Endothelial cell of umbilical vein (primary cell): Measurements from ENCODE around the gene WAC. TPM values are rescaled to one million over a fixed set of nuclear protein-coding genes. Genes with fewer than 3 reads are reported as not detected.

ENCODE experiments used
- BruUV-seq: library from RNA; stranded (reverse); fragments of 400-500 nt; replicated peaks from 2 replicates; lab custom pipeline; 2021; lab: Mats Ljungman, UMichigan
- CTCF ChIA-PET: fragments of 300-600, 350-600 bp; sonication (Branson Sonifier 250); formaldehyde crosslinking; loops from one replicate; lab custom pipeline; 2021; ENCODE audit warnings: antibody characterized with exemption, inconsistent platforms; lab: Charles Lee
- POLR2A ChIA-PET: fragments of 300-600, 350-600 bp; sonication (Branson Sonifier 250); formaldehyde crosslinking; loops from one replicate; lab custom pipeline; 2021; ENCODE audit warnings: antibody characterized with exemption, inconsistent platforms; lab: Charles Lee
- DNase-seq: peaks from one replicate; pipeline ENCODE4 v3.0.0-alpha.2; 2011; ENCODE audit warnings: low read depth, low spot score
- FAIRE-seq: peaks from 2 replicates; lab custom pipeline; 2011; peaks lifted over from hg19 to GRCh38; lab: Jason Lieb, UNC
- H2AFZ ChIP-seq: 2 replicates; pipeline ENCODE4 v1.6.0; 2012; ENCODE audit warnings: low read depth, low read length, control low read depth, inconsistent platforms
- H3K27ac ChIP-seq: 2 replicates; pipeline ENCODE4 v1.5.1; 2011; ENCODE audit warnings: low read depth, mild to moderate bottlenecking, control low read depth, low read length, moderate library complexity; ENCODE audit not compliant: insufficient read depth
- H3K27me3 ChIP-seq, 2 experiments: 2 replicates each; pipeline versions ENCODE4 v1.6.0 to v1.6.1; 2011; ENCODE audit warnings: low read length in 2 of 2, mixed read lengths in 1 of 2; ENCODE audit not compliant: control insufficient read depth in 2 of 2, insufficient read depth in 2 of 2
- H3K36me3 ChIP-seq, 2 experiments: 2 replicates in 1 of 2; 3 replicates in 1 of 2; pipeline ENCODE4 v1.5.1; 2011; ENCODE audit warnings: low read length in 2 of 2, mild to moderate bottlenecking in 1 of 2, moderate library complexity in 1 of 2; ENCODE audit not compliant: control insufficient read depth in 2 of 2, insufficient read depth in 2 of 2; ENCODE audit errors: extremely low read depth in 1 of 2
- H3K4me1 ChIP-seq: 3 replicates; pipeline ENCODE4 v1.5.1; 2011; ENCODE audit warnings: mild to moderate bottlenecking, low read length; ENCODE audit not compliant: control insufficient read depth, insufficient read depth; ENCODE audit errors: extremely low read depth
- H3K4me2 ChIP-seq: 2 replicates; pipeline ENCODE4 v1.6.1; 2011; ENCODE audit warnings: low read length, control low read depth, mixed read lengths; ENCODE audit not compliant: insufficient read depth
- H3K4me3 ChIP-seq, 3 experiments: fragments of 200-600 bp in 1 of 3; sonication (generic), shearing (Covaris generic) in 1 of 3; replicated peaks in 1 of 3; 2 replicates each; pipeline ENCODE4 v1.5.1; 2011 to 2016; ENCODE audit warnings: control low read depth in 3 of 3, low read length in 3 of 3, mild to moderate bottlenecking in 2 of 3, inconsistent platforms in 1 of 3, low read depth in 1 of 3, moderate library complexity in 1 of 3; ENCODE audit not compliant: insufficient read depth in 1 of 3
- H3K79me2 ChIP-seq: 2 replicates; pipeline ENCODE4 v1.6.0; 2012; ENCODE audit warnings: low read length, inconsistent platforms; ENCODE audit not compliant: control insufficient read depth, insufficient read depth
- H3K9ac ChIP-seq: replicated peaks from 2 replicates; pipeline ENCODE3; 2011; ENCODE audit warnings: low read length, control low read depth; ENCODE audit not compliant: insufficient read depth; ENCODE audit errors: extremely low read depth
- H3K9me1 ChIP-seq: replicated peaks from 3 replicates; pipeline ENCODE4 v1.6.0; 2011; ENCODE audit warnings: mild to moderate bottlenecking, low read length; ENCODE audit not compliant: control insufficient read depth, insufficient read depth; ENCODE audit errors: extremely low read depth
- H3K9me3 ChIP-seq: replicated peaks from 2 replicates; pipeline ENCODE4 v1.5.1; 2012; ENCODE audit warnings: low read length, inconsistent platforms; ENCODE audit not compliant: control insufficient read depth, insufficient read depth
- H4K20me1 ChIP-seq: replicated peaks from 2 replicates; pipeline ENCODE3; 2011; ENCODE audit warnings: mild to moderate bottlenecking, low read length; ENCODE audit not compliant: control insufficient read depth, insufficient read depth; ENCODE audit errors: extremely low read depth
- EZH2 ChIP-seq: IDR thresholded peaks from 2 replicates; pipeline ENCODE4 v1.6.1; 2012; ENCODE audit warnings: borderline replicate concordance, low read depth, mild to moderate bottlenecking, moderate library complexity, low read length, inconsistent platforms; ENCODE audit not compliant: severe bottlenecking
- FOS ChIP-seq: IDR thresholded peaks from 2 replicates; pipeline ENCODE4 v1.6.1; 2011; ENCODE audit warnings: mild to moderate bottlenecking, low read length, moderate library complexity, borderline replicate concordance; ENCODE audit not compliant: insufficient read depth
- GATA2 ChIP-seq: IDR thresholded peaks from 2 replicates; pipeline ENCODE4 v1.7.0; 2011; ENCODE audit warnings: low read depth, mild to moderate bottlenecking, moderate library complexity, mixed read lengths, low read length; ENCODE audit not compliant: insufficient read length, insufficient read depth
- JUN ChIP-seq: IDR thresholded peaks from 2 replicates; pipeline ENCODE4 v1.6.1; 2011; ENCODE audit warnings: borderline replicate concordance, low read depth; ENCODE audit not compliant: insufficient read length, insufficient read depth
- MYC ChIP-seq: IDR thresholded peaks from one replicate; pipeline ENCODE4 v1.6.1; 2011; ENCODE audit warnings: mild to moderate bottlenecking, low read depth, low read length
- POLR2A ChIP-seq: IDR thresholded peaks from 2 replicates; pipeline ENCODE4 v1.6.1; 2012; ENCODE audit warnings: low read depth, mild to moderate bottlenecking, control low read depth, low read length
- POLR2AphosphoS5 ChIP-seq: IDR thresholded peaks from 2 replicates; pipeline ENCODE4 v1.6.1; 2012; ENCODE audit warnings: low read depth, mild to moderate bottlenecking, control low read depth, low read length, moderate library complexity; ENCODE audit not compliant: insufficient read depth
- dilution Hi-C: fragments of 300-500 bp; cut with MboI; formaldehyde crosslinking; loops from one replicate; pipeline ENCODE4 v1.15.0; 2019; ENCODE audit warnings: low sequenced_read_pairs; ENCODE audit not compliant: extremely low pct_ligation_motif_present
- intact Hi-C: fragments of 100-400 bp; cut with micrococcal nuclease; formaldehyde crosslinking; loops from one replicate; pipeline ENCODE4 v1.10.0; 2022
- polyA plus RNA-seq, 4 experiments: library from polyadenylated mRNA; depleted of rRNA in 3 of 4; stranded (reverse) in 3 of 4; unstranded in 1 of 4; fragments of >200 nt; gene quantifications; 2 replicates each; pipeline versions ENCODE4 v1.2.1 to v1.2.3, GENCODE V29; 2011 to 2012; ENCODE audit warnings: missing spikeins in 1 of 4
- total RNA-seq: library from RNA; stranded (reverse); gene quantifications from 2 replicates; pipeline ENCODE4 v1.2.3, GENCODE V29; 2021
- TF ChIP-seq, protein P1 (sequence below), 2 donors: IDR thresholded peaks; 1 replicate in 1 of 2; 2 replicates in 1 of 2; pipeline ENCODE4 v1.5.1; 2011; ENCODE audit warnings: low read length in 2 of 2, mild to moderate bottlenecking in 2 of 2, moderate library complexity in 2 of 2, control low read depth in 1 of 2, inconsistent platforms in 1 of 2, low read depth in 1 of 2; ENCODE audit not compliant: insufficient read depth in 1 of 2; ENCODE audit errors: extremely low read depth in 1 of 2
- TF ChIP-seq, protein P2 (sequence below): IDR thresholded peaks from 2 replicates; pipeline ENCODE4 v1.6.1; 2011; ENCODE audit not compliant: insufficient read depth, insufficient read length

The WAC gene
- total and polyA plus RNA-seq, 2 donors (not counting 3 experiments of a cell fraction or from before 2014, with no cell fraction given): 49.2 to 101 TPM

DNA sequence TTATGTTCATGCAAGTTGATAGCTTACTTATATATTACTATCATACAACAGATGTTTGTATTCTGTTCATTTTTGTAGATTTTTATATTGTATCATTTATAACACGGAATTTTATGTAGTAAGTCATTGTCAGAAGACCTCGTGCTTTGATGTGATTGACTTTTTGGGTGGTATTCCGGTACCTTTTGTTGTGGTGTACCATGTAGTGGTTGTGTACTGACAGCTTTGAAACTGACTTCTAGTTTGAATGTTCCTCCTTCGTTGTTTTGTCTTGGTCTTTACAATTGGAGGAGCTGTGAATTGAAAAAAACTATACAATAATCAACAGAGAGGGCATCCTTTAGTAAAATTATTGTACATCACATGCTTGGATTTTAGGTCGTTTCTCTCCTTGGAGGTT, 61.5 kb downstream of the WAC start:
- Histone ChIP-seq H3K36me3 (peaks cover 15 to 16% of the 10 kb centered on the region in 2 experiments), H3K9ac (no peak overlapping the region), H3K9me1 (no peaks in the 10 kb centered on the region), H4K20me1 (peaks cover 16% of the 10 kb centered on the region), H3K27me3 (no peaks in the 10 kb centered on the region), H3K4me3 (no peak overlapping the region), H3K4me2 (no peak overlapping the region), H3K4me1 (peaks cover 12% of the 10 kb centered on the region), H3K9me3 (no peaks in the 10 kb centered on the region), H2AFZ (no peak overlapping the region), H3K79me2 (peaks cover 91% of the 10 kb centered on the region), H3K27ac (no peak overlapping the region)
- no peak for DNase-seq
- no TSS peak for BruUV-seq
- ChIA-PET POLR2A (no interaction called here), CTCF (interaction anchor here (1.0 to 1.1 kb wide), 2 partner anchors 10 to 25 kb away, joined by 3 to 4 read pairs; no protein-coding TSS in a partner anchor)
- dilution Hi-C loops: no loop called here
- no peak for FAIRE-seq
- intact Hi-C loops: no loop called here
- TF ChIP-seq POLR2AphosphoS5 (no peak), MYC (no peak), EZH2 (no peak), FOS (no peak), JUN (no peak)

DNA sequence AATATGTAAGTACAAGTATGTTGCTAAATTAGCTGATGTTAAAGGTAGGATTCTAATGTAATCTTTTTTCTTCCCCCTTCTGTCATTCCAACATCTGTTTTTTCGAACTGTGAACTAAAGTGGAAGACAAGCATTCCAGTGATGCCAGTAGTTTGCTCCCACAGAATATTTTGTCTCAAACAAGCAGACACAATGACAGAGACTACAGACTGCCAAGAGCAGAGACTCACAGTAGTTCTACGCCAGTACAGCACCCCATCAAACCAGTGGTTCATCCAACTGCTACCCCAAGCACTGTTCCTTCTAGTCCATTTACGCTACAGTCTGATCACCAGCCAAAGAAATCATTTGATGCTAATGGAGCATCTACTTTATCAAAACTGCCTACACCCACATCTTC, 62.7 kb downstream of the WAC start:
- dilution Hi-C loops: no loop called here

More for the DNA sequence above, 62.7 kb downstream of the WAC start:
- H3K27ac ChIP-seq: no peak overlapping the region
- intact Hi-C loops: no loop called here
- peaks cover 11 to 13% of the 10 kb centered on the region in 2 experiments for H3K36me3 ChIP-seq
- no peak for TF ChIP-seq FOS
- no peak for TF ChIP-seq EZH2
- no peak for TF ChIP-seq MYC
- TF ChIP-seq JUN: no peak
- TF ChIP-seq POLR2AphosphoS5: no peak
- no peak for TF ChIP-seq POLR2A
- TF ChIP-seq, protein P1, sequence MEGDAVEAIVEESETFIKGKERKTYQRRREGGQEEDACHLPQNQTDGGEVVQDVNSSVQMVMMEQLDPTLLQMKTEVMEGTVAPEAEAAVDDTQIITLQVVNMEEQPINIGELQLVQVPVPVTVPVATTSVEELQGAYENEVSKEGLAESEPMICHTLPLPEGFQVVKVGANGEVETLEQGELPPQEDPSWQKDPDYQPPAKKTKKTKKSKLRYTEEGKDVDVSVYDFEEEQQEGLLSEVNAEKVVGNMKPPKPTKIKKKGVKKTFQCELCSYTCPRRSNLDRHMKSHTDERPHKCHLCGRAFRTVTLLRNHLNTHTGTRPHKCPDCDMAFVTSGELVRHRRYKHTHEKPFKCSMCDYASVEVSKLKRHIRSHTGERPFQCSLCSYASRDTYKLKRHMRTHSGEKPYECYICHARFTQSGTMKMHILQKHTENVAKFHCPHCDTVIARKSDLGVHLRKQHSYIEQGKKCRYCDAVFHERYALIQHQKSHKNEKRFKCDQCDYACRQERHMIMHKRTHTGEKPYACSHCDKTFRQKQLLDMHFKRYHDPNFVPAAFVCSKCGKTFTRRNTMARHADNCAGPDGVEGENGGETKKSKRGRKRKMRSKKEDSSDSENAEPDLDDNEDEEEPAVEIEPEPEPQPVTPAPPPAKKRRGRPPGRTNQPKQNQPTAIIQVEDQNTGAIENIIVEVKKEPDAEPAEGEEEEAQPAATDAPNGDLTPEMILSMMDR (IDR thresholded peaks at IDR 0.05; ENCODE audit: extremely low read depth in 1 of 2, insufficient read depth in 1 of 2, low read depth in 1 of 2, low read length in 2 of 2): no peak
- no peak for TF ChIP-seq GATA2
- TF ChIP-seq, protein P2, sequence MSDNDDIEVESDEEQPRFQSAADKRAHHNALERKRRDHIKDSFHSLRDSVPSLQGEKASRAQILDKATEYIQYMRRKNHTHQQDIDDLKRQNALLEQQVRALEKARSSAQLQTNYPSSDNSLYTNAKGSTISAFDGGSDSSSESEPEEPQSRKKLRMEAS: no peak
- H2AFZ ChIP-seq: no peak overlapping the region
- ChIA-PET POLR2A (no interaction called here), CTCF (no interaction called here)
- no peak overlapping the region for H3K9ac ChIP-seq
- H3K27me3 ChIP-seq: no peaks in the 10 kb centered on the region
- H4K20me1 ChIP-seq: peaks cover 17% of the 10 kb centered on the region
- no peak overlapping the region for H3K4me3 ChIP-seq
- peaks cover 94% of the 10 kb centered on the region for H3K79me2 ChIP-seq
- no peak overlapping the region for H3K4me2 ChIP-seq
- DNase-seq (no peak), FAIRE-seq (no peak)
- no peaks in the 10 kb centered on the region for H3K9me1 ChIP-seq
- BruUV-seq: no TSS peak
- no peaks in the 10 kb centered on the region for H3K9me3 ChIP-seq
- H3K4me1 ChIP-seq: peaks cover 12% of the 10 kb centered on the region
